Activated CD4-positive, alpha-beta T cell treated with anti-CD3 and anti-CD28 coated beads for 36 hours (primary cell): Measurements from ENCODE around the gene CDK12. TPM values are rescaled to one million over a fixed set of nuclear protein-coding genes. Genes with fewer than 3 reads are reported as not detected.

Source experiments
- ATAC-seq: fragments of 200-7000 bp; cut with Tn5 transposase; one replicate; pipeline ENCODE4 v1.10.0; 2021; ENCODE audit warnings: mild to moderate bottlenecking, moderate library complexity
- CTCF ChIA-PET: fragments of 350-600 bp; sonication (Branson Sonifier 250); formaldehyde crosslinking; loops from one replicate; lab custom pipeline; 2021; ENCODE audit warnings: antibody characterized with exemption; lab: Charles Lee
- POLR2A ChIA-PET: fragments of 350-600 bp; sonication (Branson Sonifier 250); formaldehyde crosslinking; loops from one replicate; lab custom pipeline; 2021; ENCODE audit warnings: antibody characterized with exemption, inconsistent platforms; lab: Charles Lee
- DNase-seq: peaks from one replicate; pipeline ENCODE4 v3.0.0-alpha.2; 2020
- H3K27ac Mint-ChIP-seq: one replicate; pipeline ENCODE4 v1.8.0; 2021; ENCODE audit warnings: mixed read lengths
- H3K27me3 Mint-ChIP-seq: one replicate; pipeline ENCODE4 v1.8.0; 2021; ENCODE audit warnings: mixed read lengths
- H3K36me3 Mint-ChIP-seq: one replicate; pipeline ENCODE4 v1.8.0; 2021; ENCODE audit warnings: low read depth, mixed read lengths
- H3K4me1 Mint-ChIP-seq: one replicate; pipeline ENCODE4 v1.8.0; 2021; ENCODE audit warnings: mixed read lengths
- H3K4me3 Mint-ChIP-seq: one replicate; pipeline ENCODE4 v1.8.0; 2021; ENCODE audit warnings: mild to moderate bottlenecking, moderate library complexity, mixed read lengths
- H3K9me3 Mint-ChIP-seq: one replicate; pipeline ENCODE4 v1.8.0; 2021; ENCODE audit warnings: low read depth, mixed read lengths
- intact Hi-C, 2 experiments: fragments of 100-400 bp; cut with DNase I in 1 of 2; cut with micrococcal nuclease in 1 of 2; formaldehyde crosslinking; loops; one replicate each; pipeline versions ENCODE4 v1.14.2 to v1.15.1; 2022 to 2024; cut with DNase I, micrococcal nuclease
- total RNA-seq, 2 experiments: library from RNA; stranded (reverse); gene quantifications; one replicate each; pipeline ENCODE4 v1.2.3, GENCODE V29; 2021

Gene CDK12
- total RNA-seq, 2 experiments from 2014 or later, result 65.9 to 83.3 TPM

DNA sequence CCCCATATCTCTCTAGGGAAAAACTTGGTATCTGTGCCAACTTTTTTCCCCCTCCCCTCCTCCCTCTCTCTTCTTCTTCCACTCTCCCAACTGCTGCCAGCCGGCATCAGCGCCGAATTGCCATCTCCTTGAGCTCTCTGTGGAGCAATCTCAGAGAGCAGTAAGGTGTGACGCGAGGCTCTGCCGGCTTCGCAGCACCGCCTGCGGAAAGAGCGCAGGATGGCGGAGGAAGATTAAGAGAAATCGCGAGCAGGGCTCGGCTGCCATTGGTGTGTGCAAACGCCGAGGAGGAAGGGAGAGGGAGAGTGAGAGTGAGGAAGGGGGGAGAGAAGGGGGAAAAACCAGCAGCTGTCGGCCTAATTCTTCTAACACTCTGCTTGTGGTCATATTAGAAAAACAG lies 102.2 kb downstream of the CDK12 start:
- Mint-ChIP-seq H3K4me3 (no peak overlapping the region), H3K36me3 (peaks cover 27% of the 10 kb centered on the region), H3K9me3 (no peaks in the 10 kb centered on the region), H3K27ac (no peak overlapping the region), H3K4me1 (no peaks in the 10 kb centered on the region), H3K27me3 (no peaks in the 10 kb centered on the region)
- intact Hi-C loops, result no loop called here
- no peak for DNase-seq
- POLR2A ChIA-PET, result no interaction called here
- CTCF ChIA-PET, result interaction anchor here (0.5 kb wide), 2 partner anchors 13 to 189 kb away, joined by 3 read pairs; no protein-coding TSS in a partner anchor
- ATAC-seq, result no peak

DNA sequence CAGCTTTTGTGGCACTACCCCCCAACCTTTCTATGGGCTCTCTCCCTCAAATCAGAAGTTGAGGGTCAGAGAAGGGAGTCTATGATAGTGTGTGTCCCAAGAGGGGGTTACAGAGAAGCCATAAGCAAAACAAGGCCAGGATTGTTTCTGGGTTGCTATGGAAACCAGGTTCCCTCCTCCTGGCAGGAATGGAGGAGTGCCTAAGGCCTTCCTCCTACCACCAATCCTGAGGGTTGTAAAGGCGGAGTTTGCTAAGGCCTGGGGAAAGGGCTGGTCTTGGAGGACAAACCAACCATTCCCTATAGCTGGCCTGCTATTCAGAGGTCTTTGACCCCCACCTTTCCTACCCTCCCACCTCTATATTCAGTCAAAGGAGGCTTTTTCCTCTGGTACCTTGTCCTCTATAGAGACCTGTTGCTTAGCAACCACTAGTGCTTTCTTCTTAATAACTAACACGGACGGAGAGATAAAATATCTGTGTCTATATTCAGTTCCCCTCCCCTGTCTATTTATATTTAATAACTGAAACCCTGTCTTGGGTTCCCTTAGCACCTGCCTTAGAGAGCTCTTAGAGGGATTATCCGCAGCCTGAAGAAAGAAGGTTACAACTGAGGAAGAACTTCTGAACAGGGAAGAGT lies 103.0 kb downstream of the CDK12 start:
- intact Hi-C loops, result no loop called here
- DNase-seq, result no peak
- Mint-ChIP-seq H3K27ac (no peak overlapping the region), H3K4me3 (no peak overlapping the region), H3K27me3 (no peaks in the 10 kb centered on the region), H3K36me3 (peaks cover 31% of the 10 kb centered on the region), H3K4me1 (no peaks in the 10 kb centered on the region), H3K9me3 (no peaks in the 10 kb centered on the region)
- ATAC-seq, result no peak
- POLR2A ChIA-PET, result no interaction called here
- CTCF ChIA-PET, result interaction anchor here (0.5 to 1.4 kb wide), 7 partner anchors 13 to 188 kb away, joined by 3 to 10 read pairs (median 3); no protein-coding TSS in a partner anchor

DNA sequence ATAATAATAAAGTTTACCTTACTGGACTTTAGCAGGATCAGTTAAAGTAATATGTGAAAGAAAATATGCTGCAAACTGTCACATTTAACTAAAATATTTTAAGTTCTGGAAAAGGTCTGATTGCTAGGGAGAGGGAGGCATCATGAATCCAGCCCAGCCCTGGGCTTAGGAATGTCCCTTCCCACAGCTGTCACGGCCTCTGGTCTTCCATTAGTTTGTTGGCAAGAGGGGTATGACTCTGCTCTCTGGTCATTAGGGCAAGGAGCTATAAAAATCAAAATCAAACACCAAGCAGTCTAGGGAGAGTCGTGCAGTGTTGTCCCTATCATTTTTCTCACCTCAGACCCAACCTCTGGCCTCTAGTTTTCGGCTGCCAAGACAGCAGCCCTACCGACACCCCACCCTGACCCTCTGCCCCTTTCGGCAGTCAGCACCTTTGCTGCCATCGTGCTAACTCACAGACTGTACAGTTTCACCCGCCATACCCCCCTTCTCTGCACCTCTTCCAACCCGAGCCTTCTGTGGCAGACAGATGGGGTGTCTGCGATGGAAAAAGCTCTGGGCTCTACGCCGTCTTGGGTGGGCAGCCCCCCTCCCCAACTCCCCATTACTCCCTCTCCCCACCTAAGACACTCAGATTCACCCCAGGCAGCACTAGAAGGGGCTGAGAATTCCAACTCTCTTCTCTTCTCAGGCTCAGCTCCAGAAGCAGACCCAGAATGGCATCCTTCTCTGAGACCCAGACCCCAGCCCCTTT lies 105.0 kb downstream of the CDK12 start:
- Mint-ChIP-seq H3K36me3 (peaks cover 45% of the 10 kb centered on the region), H3K9me3 (peaks cover 6% of the 10 kb centered on the region), H3K27me3 (no peaks in the 10 kb centered on the region), H3K4me1 (no peaks in the 10 kb centered on the region), H3K27ac (no peak overlapping the region), H3K4me3 (no peak overlapping the region)
- ATAC-seq (no peak), DNase-seq (no peak)
- CTCF ChIA-PET, result interaction anchor here (0.6 to 1.5 kb wide), 2 partner anchors 15 to 279 kb away, joined by 3 to 6 read pairs; no protein-coding TSS in a partner anchor
- intact Hi-C loops, result no loop called here
- POLR2A ChIA-PET, result no interaction called here

DNA sequence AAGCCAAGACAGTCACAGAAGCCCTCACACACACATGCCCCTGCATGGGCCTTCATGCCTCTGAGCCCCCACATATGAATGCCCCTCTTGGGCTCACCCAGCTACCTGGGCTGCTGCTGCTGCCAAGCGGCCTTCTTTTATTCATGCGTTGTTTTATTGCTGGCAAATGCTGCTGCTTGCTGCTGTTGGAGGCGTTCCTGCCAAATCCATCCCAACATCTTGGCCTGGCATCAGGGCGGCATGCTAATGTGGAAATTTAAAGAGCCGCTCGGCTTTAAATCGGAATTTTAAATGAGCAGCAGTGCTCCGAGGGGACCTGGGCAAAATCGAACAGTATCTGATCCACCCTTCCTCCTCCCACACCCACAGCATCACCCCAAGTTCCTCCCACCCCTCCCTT lies 107.4 kb downstream of the CDK12 start:
- DNase-seq (no peak), ATAC-seq (no peak)
- CTCF ChIA-PET, result interaction anchor here (0.7 kb wide), 1 partner anchor 55 kb away, joined by 3 read pairs; no protein-coding TSS in a partner anchor
- Mint-ChIP-seq H3K9me3 (peaks cover 6% of the 10 kb centered on the region), H3K4me1 (no peaks in the 10 kb centered on the region), H3K36me3 (peaks cover 50% of the 10 kb centered on the region), H3K27ac (no peak overlapping the region), H3K4me3 (no peak overlapping the region), H3K27me3 (no peaks in the 10 kb centered on the region)
- intact Hi-C loops, result no loop called here
- POLR2A ChIA-PET, result no interaction called here

DNA sequence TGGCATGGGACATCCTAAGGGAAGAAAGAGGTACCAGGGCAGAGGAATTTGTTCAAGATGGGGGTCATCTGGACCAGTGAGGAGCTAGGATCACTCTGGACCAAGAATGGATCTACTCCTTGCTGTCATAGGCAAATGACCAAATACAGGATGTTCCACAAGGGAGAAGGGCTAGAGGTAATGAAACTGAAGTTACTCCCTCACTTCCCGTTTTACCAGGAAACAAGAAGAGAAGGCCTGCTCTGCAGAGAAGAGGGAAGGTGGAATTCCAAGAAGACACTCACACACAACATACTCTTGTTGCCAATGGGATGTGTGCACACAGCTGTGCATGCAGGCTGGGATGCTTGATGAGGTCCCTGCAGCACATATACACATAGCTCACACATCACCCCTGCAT lies 107.8 kb downstream of the CDK12 start:
- ATAC-seq, result no peak
- peaks cover 6% of the 10 kb centered on the region for H3K9me3 Mint-ChIP-seq

DNA sequence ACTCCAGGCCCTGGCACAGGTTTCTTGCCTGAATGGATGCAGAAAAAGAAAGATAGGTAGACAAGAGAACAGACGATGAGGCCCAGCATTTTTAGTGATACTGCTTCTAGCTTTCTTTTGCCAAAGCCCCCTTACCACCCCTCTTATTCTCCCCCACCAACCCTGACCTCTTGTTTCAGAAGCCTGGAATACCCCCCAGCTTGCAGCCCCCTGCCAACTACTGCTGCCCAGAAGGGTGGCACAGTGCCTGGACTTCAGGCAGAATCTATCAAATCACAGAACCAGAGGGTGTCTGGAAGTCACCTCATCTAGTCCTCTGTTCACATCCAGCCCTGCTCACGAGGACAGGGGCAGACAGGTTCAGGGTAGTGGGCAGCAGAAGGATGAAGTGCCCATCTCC lies 110.8 kb downstream of the CDK12 start:
- Mint-ChIP-seq H3K4me1 (peaks cover 3% of the 10 kb centered on the region), H3K9me3 (peaks cover 6% of the 10 kb centered on the region), H3K36me3 (peaks cover 41% of the 10 kb centered on the region), H3K27ac (no peak overlapping the region), H3K4me3 (no peak overlapping the region), H3K27me3 (peaks cover 4% of the 10 kb centered on the region)
- intact Hi-C loops, result no loop called here
- POLR2A ChIA-PET, result no interaction called here
- ATAC-seq (no peak), DNase-seq (no peak)
- CTCF ChIA-PET, result no interaction called here

More for the DNA sequence above, 107.8 kb downstream of the CDK12 start:
- intact Hi-C loops, result no loop called here
- POLR2A ChIA-PET, result no interaction called here
- no peak for DNase-seq
- Mint-ChIP-seq H3K27ac (no peak overlapping the region), H3K4me1 (peaks cover 3% of the 10 kb centered on the region), H3K27me3 (peaks cover 3% of the 10 kb centered on the region), H3K4me3 (no peak overlapping the region), H3K36me3 (peaks cover 50% of the 10 kb centered on the region)
- CTCF ChIA-PET, result no interaction called here

DNA sequence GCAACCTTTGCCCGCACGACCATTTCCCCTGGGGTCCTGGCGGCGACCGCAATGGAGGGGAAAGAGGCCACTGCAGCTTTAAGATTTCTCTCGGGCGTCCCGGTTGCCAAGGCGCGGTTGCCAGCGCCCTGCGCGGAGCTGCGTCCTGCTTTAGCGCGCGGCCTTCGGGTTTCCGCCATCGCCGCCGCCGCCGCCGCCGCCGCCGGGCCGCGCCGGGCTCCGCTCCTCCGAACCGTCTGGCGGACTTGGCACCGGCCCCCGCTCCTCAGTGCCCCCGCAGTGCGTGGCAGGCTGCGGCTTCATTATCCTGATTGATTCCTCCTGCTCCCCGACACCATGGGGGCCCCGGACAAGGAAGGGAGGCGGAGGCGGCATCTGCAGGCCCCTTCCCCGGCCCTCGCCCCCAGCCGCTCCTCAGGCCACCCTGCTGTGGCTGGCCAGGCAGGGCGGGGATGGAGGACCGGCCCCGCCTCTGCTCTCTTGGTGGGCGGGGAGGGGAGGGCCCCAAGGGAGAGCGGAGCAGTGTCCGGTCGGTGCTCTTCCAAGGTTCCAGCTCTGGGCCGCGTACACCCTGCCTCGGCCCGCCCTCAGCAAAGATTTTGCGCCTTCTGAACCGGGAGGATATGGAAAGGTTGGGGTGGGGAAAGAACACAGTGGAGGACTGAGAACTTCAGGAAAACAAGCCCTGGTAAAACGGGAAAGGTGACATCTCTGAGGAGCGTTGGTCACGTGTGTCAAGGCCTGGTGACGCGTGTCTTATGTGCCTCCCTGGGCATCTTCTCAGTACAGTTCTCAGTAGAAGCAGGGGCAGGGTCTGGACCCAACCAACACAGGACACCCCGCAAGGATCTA lies 112.4 kb downstream of the CDK12 start:
- intact Hi-C loops, result no loop called here
- ChIA-PET POLR2A (no interaction called here), CTCF (interaction anchor here (0.6 to 1.4 kb wide), 3 partner anchors 43 to 440 kb away, joined by 3 to 5 read pairs (median 3); no protein-coding TSS in a partner anchor)
- peak; percentile 67 for DNase-seq
- H3K36me3 Mint-ChIP-seq, result peaks cover 30% of the 10 kb centered on the region
- H3K27ac Mint-ChIP-seq, result peak overlapping the region; percentile 55
- ATAC-seq, result peak; percentile 81
- peaks cover 4% of the 10 kb centered on the region for H3K27me3 Mint-ChIP-seq
- H3K4me1 Mint-ChIP-seq, result peaks cover 3% of the 10 kb centered on the region
- peak overlapping the region; percentile 61 for H3K4me3 Mint-ChIP-seq
- H3K9me3 Mint-ChIP-seq, result peaks cover 6% of the 10 kb centered on the region

DNA sequence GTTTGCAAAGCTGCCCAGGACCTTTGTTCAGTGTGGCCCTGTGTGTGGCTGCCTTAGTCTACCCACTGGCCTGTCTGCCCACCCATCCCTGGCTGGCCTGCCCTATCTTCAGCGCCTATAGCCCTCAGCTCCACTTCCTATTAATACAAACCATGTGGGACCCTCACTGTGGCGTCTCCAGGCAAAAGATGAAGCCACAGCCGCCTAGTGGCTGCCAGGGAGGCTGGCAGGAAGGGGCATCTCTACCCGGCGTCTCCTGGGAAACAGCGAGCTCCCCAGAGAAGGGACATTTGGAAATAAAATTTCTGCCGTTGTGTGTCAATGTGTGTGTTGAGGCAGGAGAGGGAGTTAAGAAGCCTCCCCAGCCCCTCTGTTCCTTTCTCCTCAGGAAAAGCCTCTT lies 114.9 kb downstream of the CDK12 start:
- DNase-seq (peak; percentile 18), ATAC-seq (peak; percentile 52)
- ChIA-PET POLR2A (no interaction called here), CTCF (interaction anchor here (0.5 to 1.9 kb wide), 10 partner anchors 14 to 154 kb away, joined by 3 to 7 read pairs (median 3); partner anchors contain the start of gene MIEN1)
- H3K36me3 Mint-ChIP-seq, result peaks cover 8% of the 10 kb centered on the region
- H3K27me3 Mint-ChIP-seq, result peaks cover 4% of the 10 kb centered on the region
- H3K9me3 Mint-ChIP-seq, result peaks cover under 1% of the 10 kb centered on the region
- peaks cover 3% of the 10 kb centered on the region for H3K4me1 Mint-ChIP-seq
- intact Hi-C loops, result no loop called here
- H3K27ac Mint-ChIP-seq, result no peak overlapping the region
- H3K4me3 Mint-ChIP-seq, result no peak overlapping the region

DNA sequence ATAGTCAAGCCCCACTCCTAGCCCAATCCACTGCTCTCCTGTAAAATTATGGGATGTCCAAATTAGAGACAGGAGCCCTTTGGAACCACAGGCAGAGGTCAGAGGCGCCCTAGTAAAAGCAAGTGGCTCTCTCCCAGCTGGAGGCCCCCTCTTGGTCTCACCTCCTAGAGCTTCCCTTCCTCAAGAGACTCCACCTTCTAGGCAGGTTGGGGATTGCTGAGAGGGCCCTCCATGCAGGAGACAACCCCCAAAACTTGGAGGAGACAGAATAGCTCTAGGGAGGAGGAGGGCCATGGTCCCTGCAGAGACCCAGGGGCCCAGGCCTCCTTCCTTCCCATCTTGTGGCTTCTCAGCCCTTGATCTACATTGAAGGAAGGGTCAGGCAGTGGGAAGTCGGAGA lies 117.0 kb downstream of the CDK12 start:
- ATAC-seq (no peak), DNase-seq (no peak)
- peaks cover 3% of the 10 kb centered on the region for H3K4me1 Mint-ChIP-seq
- CTCF ChIA-PET, result interaction anchor here (0.8 to 1.0 kb wide), 2 partner anchors 30 to 43 kb away, joined by 3 to 4 read pairs; no protein-coding TSS in a partner anchor
- intact Hi-C loops, result no loop called here
- no peaks in the 10 kb centered on the region for H3K9me3 Mint-ChIP-seq
- no peak overlapping the region for H3K27ac Mint-ChIP-seq
- no peaks in the 10 kb centered on the region for H3K36me3 Mint-ChIP-seq
- H3K4me3 Mint-ChIP-seq, result no peak overlapping the region
- POLR2A ChIA-PET, result no interaction called here
- peaks cover 4% of the 10 kb centered on the region for H3K27me3 Mint-ChIP-seq

DNA sequence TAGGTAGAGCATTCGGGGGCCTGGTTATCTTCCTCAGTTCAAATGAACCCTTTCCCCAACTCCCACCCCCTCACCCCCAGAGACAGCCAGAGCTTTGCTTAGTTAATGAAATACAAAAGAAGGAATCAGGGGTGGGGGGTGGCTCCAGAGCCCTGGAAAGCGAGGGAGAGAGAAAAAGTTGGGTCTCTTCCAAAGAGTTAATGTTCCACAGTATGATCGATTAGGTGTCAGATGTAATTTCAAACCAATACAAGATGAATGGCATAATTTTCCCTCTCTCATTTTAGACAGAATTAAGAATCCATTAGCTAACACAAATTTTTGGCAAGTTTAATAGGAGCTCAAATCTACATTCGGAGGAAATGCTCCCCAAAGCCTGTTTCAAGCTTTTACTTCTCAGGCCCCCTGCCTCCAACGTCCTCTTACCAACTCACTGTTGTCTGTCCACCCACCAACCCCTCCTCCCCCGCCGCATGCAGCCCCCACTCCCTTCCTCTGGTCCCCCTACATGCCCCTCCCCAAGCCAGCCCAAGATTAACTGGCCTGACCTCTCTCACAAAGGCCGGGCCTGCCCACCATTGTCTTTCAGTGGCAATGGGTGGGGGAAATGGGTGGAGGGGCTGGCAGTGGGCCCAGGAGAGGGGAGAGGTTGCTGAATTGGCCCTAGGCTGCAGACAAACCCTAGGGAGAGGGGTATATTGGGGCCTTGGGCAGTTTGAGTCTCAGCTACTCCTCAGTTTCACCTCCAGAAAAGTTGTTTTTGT lies 118.2 kb downstream of the CDK12 start:
- ChIA-PET CTCF (interaction anchor here (0.5 kb wide), 1 partner anchor 344 kb away, joined by 4 read pairs; no protein-coding TSS in a partner anchor), POLR2A (no interaction called here)
- DNase-seq (no peak), ATAC-seq (no peak)
- Mint-ChIP-seq H3K36me3 (no peaks in the 10 kb centered on the region), H3K4me1 (no peaks in the 10 kb centered on the region), H3K27me3 (no peaks in the 10 kb centered on the region), H3K27ac (no peak overlapping the region), H3K9me3 (no peaks in the 10 kb centered on the region), H3K4me3 (no peak overlapping the region)
- intact Hi-C loops, result no loop called here
